ENCODE measurements around the gene PDZD8. TPM values are rescaled to one million over a fixed set of nuclear protein-coding genes. Genes with fewer than 3 reads are reported as not detected.
A peak's percentile ranks its signal among the peaks of the same experiment; 100 is the strongest.

The PDZD8 gene
- total RNA-seq, 1 experiment from 2014 or later = 13.6 TPM

DNA sequence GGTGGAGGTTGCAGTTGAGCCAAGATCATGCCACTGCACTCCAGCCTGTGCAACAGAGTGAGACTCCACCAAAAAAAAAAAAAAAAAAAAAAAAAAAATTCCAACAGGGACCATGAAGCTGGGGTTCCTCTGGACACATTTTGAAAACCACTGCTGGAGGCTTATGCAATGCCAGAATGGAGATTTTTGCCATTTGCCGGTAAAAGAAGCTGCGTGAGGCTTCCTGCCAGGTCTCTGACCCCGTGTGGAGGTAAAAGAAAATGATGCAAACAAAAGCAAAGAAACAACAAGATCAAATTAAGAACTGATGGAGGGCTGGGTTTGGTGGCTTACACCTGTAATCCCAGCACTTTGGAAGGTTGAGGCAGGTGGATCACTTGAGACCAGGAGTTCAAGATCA is 30.5 kb upstream of the PDZD8 start:
- TF ChIP-seq CTCF (conservative IDR thresholded peaks at IDR 0.05; ENCODE audit: low read depth, low read length) = no peak
- no peak for TF ChIP-seq EZH2 (IDR thresholded peaks at IDR 0.05; ENCODE audit: low read length, unreplicated experiment)
- TF ChIP-seq EZH2phosphoT487 (IDR thresholded peaks at IDR 0.05; ENCODE audit: borderline replicate concordance, low read length) = no peak
- H3K9ac ChIP-seq (ENCODE audit: low read length) = no peak overlapping the region
- no peak overlapping the region for H3K4me2 ChIP-seq (ENCODE audit: low read length)
- no peak overlapping the region for H3K27ac ChIP-seq (ENCODE audit: low read length)
- intact Hi-C loops (cut with micrococcal nuclease) = no loop called here
- no peak for ATAC-seq
- no peak for DNase-seq
- H3K4me1 ChIP-seq (ENCODE audit: insufficient read depth, low read length) = peaks cover 12% of the 10 kb centered on the region; the same call in 1 of the 2 replicates
- no peaks in the 10 kb centered on the region for H3K79me2 ChIP-seq (ENCODE audit: low read length)
- no TSS peak for BruUV-seq (replicated peaks)
- POLR2A ChIA-PET (ENCODE audit: unreplicated experiment) = no interaction called here
- H2AFZ ChIP-seq (ENCODE audit: low read length) = no peak overlapping the region
- no peaks in the 10 kb centered on the region for H3K9me3 ChIP-seq (ENCODE audit: low read length)
- H3K36me3 ChIP-seq (ENCODE audit: low read depth, low read length) = no peaks in the 10 kb centered on the region
- CTCF ChIA-PET = no interaction called here
- H3K27me3 ChIP-seq (ENCODE audit: low read length) = no peaks in the 10 kb centered on the region
- H4K20me1 ChIP-seq (ENCODE audit: low read length) = no peaks in the 10 kb centered on the region
- H3K9me2 ChIP-seq (replicated peaks; ENCODE audit: low read length) = no peaks in the 10 kb centered on the region
- no peak overlapping the region for H3K4me3 ChIP-seq (ENCODE audit: low read length)
- H3F3A ChIP-seq (ENCODE audit: low read length, unreplicated experiment) = no peaks in the 10 kb centered on the region

GRCh38 chr10:117400329-117400728 is 25.1 kb upstream of the PDZD8 start:
- Histone ChIP-seq H3K27me3 (ENCODE audit: low read length) (no peaks in the 10 kb centered on the region), H3K9ac (ENCODE audit: low read length) (no peak overlapping the region), H3K27ac (ENCODE audit: low read length) (no peak overlapping the region), H4K20me1 (ENCODE audit: low read length) (no peaks in the 10 kb centered on the region), H3K9me3 (ENCODE audit: low read length) (no peaks in the 10 kb centered on the region), H3K79me2 (ENCODE audit: low read length) (no peaks in the 10 kb centered on the region), H3K36me3 (ENCODE audit: low read depth, low read length) (no peaks in the 10 kb centered on the region), H3K4me1 (ENCODE audit: insufficient read depth, low read length) (peaks cover 7% of the 10 kb centered on the region; the same call in 1 of the 2 replicates), H2AFZ (ENCODE audit: low read length) (no peak overlapping the region), H3K4me3 (ENCODE audit: low read length) (no peak overlapping the region), H3K4me2 (ENCODE audit: low read length) (no peak overlapping the region), H3K9me2 (replicated peaks; ENCODE audit: low read length) (no peaks in the 10 kb centered on the region), H3F3A (ENCODE audit: low read length, unreplicated experiment) (no peaks in the 10 kb centered on the region)
- intact Hi-C loops (cut with micrococcal nuclease) = no loop called here
- ATAC-seq = no peak
- BruUV-seq (replicated peaks) = no TSS peak
- ChIA-PET POLR2A (ENCODE audit: unreplicated experiment) (no interaction called here), CTCF (no interaction called here)
- TF ChIP-seq CTCF (conservative IDR thresholded peaks at IDR 0.05; ENCODE audit: low read depth, low read length) = no peak
- TF ChIP-seq EZH2phosphoT487 (IDR thresholded peaks at IDR 0.05; ENCODE audit: borderline replicate concordance, low read length) = no peak
- no peak for TF ChIP-seq EZH2 (IDR thresholded peaks at IDR 0.05; ENCODE audit: low read length, unreplicated experiment)
- DNase-seq = no peak

- intact Hi-C loops (cut with micrococcal nuclease) = no loop called here
- Histone ChIP-seq H3K27me3 (ENCODE audit: low read length) (no peaks in the 10 kb centered on the region), H4K20me1 (ENCODE audit: low read length) (no peaks in the 10 kb centered on the region), H2AFZ (ENCODE audit: low read length) (no peak overlapping the region), H3K27ac (ENCODE audit: low read length) (no peak overlapping the region), H3K4me1 (ENCODE audit: insufficient read depth, low read length) (peaks cover 7% of the 10 kb centered on the region; the same call in 1 of the 2 replicates), H3F3A (ENCODE audit: low read length, unreplicated experiment) (no peaks in the 10 kb centered on the region), H3K9me3 (ENCODE audit: low read length) (no peaks in the 10 kb centered on the region), H3K36me3 (ENCODE audit: low read depth, low read length) (no peaks in the 10 kb centered on the region), H3K79me2 (ENCODE audit: low read length) (no peaks in the 10 kb centered on the region), H3K9ac (ENCODE audit: low read length) (no peak overlapping the region), H3K4me2 (ENCODE audit: low read length) (no peak overlapping the region; the same call in 1 of the 2 replicates), H3K9me2 (replicated peaks; ENCODE audit: low read length) (no peaks in the 10 kb centered on the region), H3K4me3 (ENCODE audit: low read length) (no peak overlapping the region)
- no TSS peak for BruUV-seq (replicated peaks)
- peak; percentile 55 for DNase-seq
- ChIA-PET POLR2A (ENCODE audit: unreplicated experiment) (no interaction called here), CTCF (no interaction called here)
- no peak for TF ChIP-seq CTCF (conservative IDR thresholded peaks at IDR 0.05; ENCODE audit: low read depth, low read length)
- no peak for TF ChIP-seq EZH2 (IDR thresholded peaks at IDR 0.05; ENCODE audit: low read length, unreplicated experiment)
- no peak for TF ChIP-seq EZH2phosphoT487 (IDR thresholded peaks at IDR 0.05; ENCODE audit: borderline replicate concordance, low read length)
- no peak for ATAC-seq
Observed at GRCh38 chr10:117399341-117400196, 24.3 kb upstream of the PDZD8 start.
